NCI-H1417 treated with DMSO at 0.1 percent for 48 hours (cell line): ENCODE results near the gene DLG4.

ENCODE experiments used
- DNase-seq: peaks from one replicate; lab custom pipeline; 2025; lab: John Stamatoyannopoulos, UW

The DLG4 gene

GRCh38 chr17:7219812-7220592 is at the start of gene DLG4, which contains the start of gene ACADVL:
TSS of gene DLG4 (minus strand) at chr17:7219836.
TSS of gene ACADVL (plus strand) at chr17:7219938. CDS start at chr17:7219985, 47 bp downstream.
- DNase-seq = no peak

- DNase-seq = no peak
Measured at GRCh38 chr17:7266784-7267183, 47.1 kb upstream of the DLG4 start.

- no peak for DNase-seq
Measured at GRCh38 chr17:7263801-7264078, 44.1 kb upstream of the DLG4 start.

DNA sequence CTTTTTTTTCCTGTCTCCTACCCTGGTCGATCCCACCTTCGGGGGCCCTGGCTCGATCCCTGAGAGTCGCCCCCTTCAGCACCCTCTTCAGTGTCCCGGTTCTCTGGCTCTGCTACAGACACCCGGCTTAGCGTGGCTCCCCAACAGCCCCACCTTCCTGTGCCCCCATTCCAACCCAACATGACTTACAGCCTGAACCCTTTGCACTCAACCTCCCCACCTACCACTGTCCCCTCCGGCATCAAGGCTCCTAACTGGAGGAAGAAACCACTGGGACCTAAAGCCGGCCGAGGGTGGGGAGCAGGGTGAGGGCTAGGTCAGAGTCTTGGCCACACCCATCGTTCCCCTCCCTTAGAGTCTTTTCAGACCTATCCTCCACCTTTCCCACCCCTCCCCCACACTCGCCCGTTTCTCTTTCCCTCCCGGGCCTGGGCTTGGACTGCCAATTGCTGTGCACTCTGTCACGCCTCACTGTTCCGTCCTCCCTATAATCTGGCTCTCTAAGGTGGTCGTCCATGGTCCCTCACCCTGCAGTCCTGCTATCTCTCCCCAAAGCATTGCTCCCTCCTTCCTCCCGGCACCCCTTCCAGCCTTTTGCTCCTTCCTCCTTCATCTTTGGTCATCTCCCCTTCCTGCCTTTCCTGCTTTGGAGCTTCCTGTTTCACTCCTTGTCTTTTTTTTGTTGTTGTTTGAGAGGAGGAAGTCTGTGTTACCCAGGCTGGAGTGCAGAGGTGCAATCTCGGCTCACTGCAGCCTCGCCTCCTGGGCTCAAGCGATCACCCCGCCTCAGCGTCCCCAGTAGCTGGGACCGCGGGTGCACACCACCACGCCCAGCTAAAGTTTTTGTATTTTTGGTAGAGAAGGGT is 43.5 kb upstream of the DLG4 start:
- DNase-seq = no peak

- DNase-seq = no peak
Measured at GRCh38 chr17:7262192-7262934, 42.7 kb upstream of the DLG4 start, which contains the start of gene CLDN7. TSS of gene CLDN7 (minus strand) at chr17:7262478. CDS start at chr17:7262043, 435 bp downstream.

GRCh38 chr17:7261379-7262191 is 41.9 kb upstream of the DLG4 start:
- no peak for DNase-seq

DNA sequence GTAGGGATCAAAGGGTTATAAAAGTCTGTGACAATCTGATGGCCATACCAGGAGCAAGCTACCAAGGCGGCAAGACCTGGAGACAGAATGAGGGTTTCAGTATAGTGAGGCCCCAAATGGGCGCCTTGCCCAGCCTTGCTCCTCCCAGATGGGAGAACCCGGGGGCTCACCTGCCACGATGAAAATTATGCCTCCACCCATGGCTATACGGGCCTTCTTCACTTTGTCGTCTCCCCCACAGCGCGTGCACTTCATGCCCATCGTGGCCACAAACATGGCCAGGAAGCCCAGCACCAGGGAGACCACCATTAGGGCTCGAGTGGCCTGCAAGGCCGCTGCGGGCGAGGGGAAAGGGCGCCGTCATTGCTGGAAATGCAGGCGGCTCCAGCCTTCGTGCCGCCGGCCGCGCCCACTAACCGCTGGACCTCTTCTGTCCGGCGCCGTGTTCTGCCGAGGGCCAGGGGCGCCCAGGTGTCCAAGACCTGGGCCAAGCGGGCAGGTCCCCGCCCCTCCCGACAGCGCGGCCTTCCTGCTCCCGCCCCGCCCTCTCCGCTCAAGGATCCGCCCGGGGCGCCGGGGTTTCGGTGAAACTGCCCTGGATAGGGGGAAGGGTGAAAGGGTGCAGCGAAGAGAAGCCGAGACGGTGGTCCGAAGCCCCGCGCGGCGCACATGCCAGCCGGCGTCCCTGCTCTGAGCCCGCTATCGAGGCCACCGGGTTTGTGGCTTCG is 41.2 kb upstream of the DLG4 start:
- DNase-seq = no peak

- no peak for DNase-seq
Measured at GRCh38 chr17:7260151-7260550, 40.5 kb upstream of the DLG4 start.

- no peak for DNase-seq
Measured at GRCh38 chr17:7259555-7259889, 39.9 kb upstream of the DLG4 start.

DNA sequence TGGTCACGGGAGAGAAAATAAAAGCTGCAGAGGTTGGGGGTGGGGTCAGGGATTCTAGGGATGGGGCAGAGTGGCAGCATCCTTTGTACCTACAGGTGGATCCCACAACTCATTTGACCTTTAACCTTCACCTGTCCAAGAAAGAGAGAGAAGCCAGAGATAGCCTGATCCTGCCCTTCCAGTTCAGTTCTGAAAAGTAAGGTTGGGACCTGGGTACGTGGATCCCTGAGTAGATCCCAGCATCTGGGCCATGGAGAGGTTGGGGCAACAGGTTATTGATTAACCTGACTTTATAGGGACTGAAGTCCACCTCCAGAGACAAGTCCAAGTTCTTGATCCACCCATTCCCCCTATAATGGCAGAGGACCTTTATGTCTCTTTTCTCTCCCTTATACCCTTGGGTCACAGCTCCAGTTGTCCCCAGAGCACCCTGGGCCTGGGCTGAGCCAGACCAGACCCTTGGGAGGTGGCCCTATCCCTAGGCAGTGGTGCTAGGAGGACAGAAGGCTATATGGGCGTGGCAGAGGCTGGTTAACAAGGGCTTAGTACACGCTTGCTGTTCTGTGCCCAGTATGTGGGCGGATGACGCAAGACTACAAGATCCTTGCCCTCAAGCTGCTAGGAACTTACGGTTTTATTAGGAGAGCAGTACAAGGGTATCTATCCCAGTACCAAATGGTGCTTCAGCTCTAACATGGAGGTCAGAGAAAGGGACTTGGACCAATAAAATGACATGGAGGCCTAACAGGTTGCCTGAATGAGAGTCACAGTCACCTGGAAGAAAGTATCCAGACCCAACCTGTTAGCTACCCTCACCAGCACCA is 39.3 kb upstream of the DLG4 start:
- DNase-seq = no peak

GRCh38 chr17:7256766-7257456 is 37.3 kb upstream of the DLG4 start:
- no peak for DNase-seq

DNA sequence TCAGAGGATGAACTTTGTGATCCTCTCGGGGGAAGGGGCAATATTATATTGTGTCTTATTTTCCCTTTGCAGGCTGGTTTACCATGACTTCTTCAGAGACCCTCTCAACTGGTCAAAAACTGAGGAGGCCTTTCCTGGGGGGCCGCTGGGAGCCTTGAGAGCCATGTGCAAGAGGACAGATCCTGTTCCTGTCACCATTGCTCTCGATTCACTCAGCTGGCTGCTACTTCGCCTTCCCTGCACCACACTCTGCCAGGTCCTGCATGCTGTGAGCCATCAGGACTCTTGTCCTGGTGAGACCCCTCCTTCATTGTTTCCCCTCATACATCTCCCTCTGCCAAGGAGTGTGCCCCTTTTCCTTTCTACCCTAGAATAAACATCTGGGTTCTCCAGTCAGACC is 34.9 kb upstream of the DLG4 start:
- no peak for DNase-seq

GRCh38 chr17:7253082-7253481 is 33.4 kb upstream of the DLG4 start:
- DNase-seq = no peak

DNA sequence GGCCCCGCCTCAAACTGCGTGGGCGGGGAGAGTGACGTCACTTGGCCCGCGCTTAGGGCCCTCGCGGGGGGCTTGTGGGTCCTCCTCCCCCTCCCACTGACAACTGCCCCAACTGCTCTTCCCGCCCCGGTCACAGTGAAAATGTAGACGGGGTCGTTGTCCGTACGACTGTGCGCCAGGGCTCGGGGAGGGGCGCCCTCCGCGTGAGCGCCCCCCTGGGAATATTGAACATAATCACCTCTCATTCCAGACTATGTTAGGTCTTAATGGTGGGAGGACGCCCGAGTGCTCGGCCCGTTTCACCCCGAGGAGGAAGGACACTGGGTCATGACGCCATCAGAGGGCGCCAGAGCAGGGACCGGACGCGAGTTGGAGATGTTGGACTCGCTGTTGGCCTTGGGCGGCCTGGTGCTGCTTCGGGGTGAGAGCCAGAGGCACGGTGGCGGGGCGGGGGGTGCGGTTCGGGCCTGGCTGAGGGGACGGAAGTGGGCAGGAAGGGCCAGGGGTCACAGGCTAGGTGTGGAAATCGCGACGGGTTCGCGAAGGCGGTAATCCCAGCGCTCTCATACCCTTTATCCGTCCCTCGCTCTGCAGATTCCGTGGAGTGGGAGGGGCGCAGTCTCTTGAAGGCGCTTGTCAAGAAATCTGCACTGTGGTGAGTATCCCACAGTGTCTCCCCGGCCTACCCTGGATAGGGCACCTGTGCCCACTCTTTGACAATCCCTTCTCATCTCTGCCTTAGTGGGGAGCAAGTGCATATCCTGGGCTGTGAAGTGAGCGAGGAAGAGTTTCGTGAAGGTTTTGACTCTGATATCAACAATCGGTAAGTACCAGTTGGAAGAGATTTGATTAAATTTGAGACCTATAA is 32.8 kb upstream of the DLG4 start, which contains the start of gene ELP5:
TSS of gene ELP5 (plus strand) at position 40 of the 868 bp plus-strand sequence. CDS start at position 376, 336 bp downstream.
- DNase-seq = peak; percentile 30

- DNase-seq = peak; percentile 74
Measured at GRCh38 chr17:7251661-7252175, 32.1 kb upstream of the DLG4 start, which contains the start of gene CTDNEP1. TSS of gene CTDNEP1 (minus strand) at chr17:7251734. CDS start at chr17:7251296, 438 bp downstream.

DNA sequence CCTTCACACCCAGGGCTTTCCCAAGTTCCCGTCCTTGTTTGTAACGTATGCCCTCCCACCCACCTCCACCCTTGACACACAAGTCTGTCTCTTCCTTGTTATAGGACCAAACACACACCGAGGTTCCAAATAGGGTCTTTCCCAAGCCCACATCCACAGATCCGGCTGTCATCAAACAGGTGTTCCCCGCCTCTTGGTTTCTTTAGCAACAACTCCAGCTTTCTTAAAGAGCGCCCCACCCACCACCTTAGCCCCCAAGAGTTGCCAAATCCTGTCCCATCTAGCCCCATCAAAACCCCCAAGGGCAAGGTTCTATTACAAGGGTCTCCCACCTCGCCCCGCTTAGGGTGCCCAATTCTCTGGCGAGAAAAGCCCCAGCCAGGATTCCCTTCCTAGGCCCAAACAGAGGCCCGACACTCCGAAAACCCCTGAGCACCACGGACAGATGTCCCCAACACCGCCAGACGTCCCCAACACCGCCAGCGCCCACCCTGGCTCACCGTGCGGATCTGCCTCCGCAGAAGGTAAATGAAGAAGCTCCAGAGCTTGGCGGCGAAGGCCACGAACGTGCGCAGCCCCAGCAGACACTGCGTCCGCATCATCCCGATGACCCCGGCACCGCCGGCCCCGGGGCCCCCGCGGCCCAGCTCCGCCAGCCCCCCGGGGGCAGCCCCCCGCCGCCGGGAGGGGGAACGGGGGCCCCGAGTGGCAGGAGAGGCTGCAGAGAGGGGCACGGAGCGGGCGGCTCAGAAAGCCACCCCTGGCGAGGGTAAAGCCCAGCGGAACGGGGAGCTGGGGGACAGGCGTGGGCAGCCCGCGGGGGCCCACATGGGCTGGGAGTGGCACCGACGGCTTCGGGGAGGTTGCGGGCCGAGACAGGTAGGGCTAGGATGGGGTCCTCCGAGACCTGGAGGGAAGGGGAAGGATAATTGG is 31.3 kb upstream of the DLG4 start:
- DNase-seq = no peak

- no peak for DNase-seq
Measured at GRCh38 chr17:7249830-7250229, 30.2 kb upstream of the DLG4 start.
